Measurements from ENCODE around the gene ELOF1. TPM values are rescaled to one million over a fixed set of nuclear protein-coding genes. Genes with fewer than 3 reads are reported as not detected.

The ELOF1 gene
- total and polyA plus RNA-seq, 2 of the 4 experiments (the other 2 are of a cell fraction) = 62.4 to 96.8 TPM

- in situ Hi-C loops (cut with MboI; ENCODE audit: low sequenced_read_pairs) (no loop called here), dilution Hi-C loops (cut with HindIII; ENCODE audit: low sequenced_read_pairs, unreplicated experiment) (no loop called here), intact Hi-C loops (cut with micrococcal nuclease) (no loop called here)
- CTCF ChIA-PET = no interaction called here
- Histone ChIP-seq H3K4ac (ENCODE audit: low read depth, low read length) (no peak overlapping the region), H2BK5ac (ENCODE audit: low read depth, low read length, poor library complexity, severe bottlenecking) (no peak overlapping the region), H2BK15ac (ENCODE audit: low read depth, low read length) (no peak overlapping the region), H4K5ac (ENCODE audit: low read depth, low read length) (no peak overlapping the region), H4K8ac (ENCODE audit: low read depth in 2 of 2, low read length in 2 of 2) (no peak overlapping the region), H3K36me3 (ENCODE audit: control insufficient read depth, insufficient read depth, low read length) (peaks cover 24% of the 10 kb centered on the region), H3K23ac (ENCODE audit: low read depth, low read length) (no peak overlapping the region), H3K4me2 (ENCODE audit: low read depth, low read length) (no peak overlapping the region), H4K20me1 (ENCODE audit: insufficient read depth, low read length) (no peaks in the 10 kb centered on the region), H3K9ac (ENCODE audit: low read depth, low read length) (no peak overlapping the region), H3K56ac (ENCODE audit: extremely low read depth, insufficient read depth, low read length) (no peak overlapping the region), H3K27me3 (ENCODE audit: control insufficient read depth, insufficient read depth, low read length) (no peaks in the 10 kb centered on the region), H3K14ac (replicated peaks; ENCODE audit: low read depth, low read length) (no peak overlapping the region), H3K4me1 (ENCODE audit: control insufficient read depth, insufficient read depth, low read length) (no peaks in the 10 kb centered on the region), H3K27ac (ENCODE audit: insufficient read depth, low read length) (no peak overlapping the region), H2BK120ac (ENCODE audit: low read depth, low read length) (no peak overlapping the region), H2AK9ac (replicated peaks; ENCODE audit: low read depth, low read length, poor library complexity) (no peak overlapping the region), H3K4me3 (ENCODE audit: insufficient read depth, low read depth, low read length) (no peak overlapping the region), H3K79me1 (ENCODE audit: low read depth in 1 of 2, low read length in 2 of 2) (no peaks in the 10 kb centered on the region), H3K9me1 (ENCODE audit: insufficient read depth, low read length) (no peaks in the 10 kb centered on the region), H2AK5ac (ENCODE audit: low read depth, low read length) (no peak overlapping the region), H2AFZ (replicated peaks; ENCODE audit: low read length, poor library complexity) (no peak overlapping the region), H3K9me3 (ENCODE audit: control insufficient read depth, insufficient read depth, low read length) (no peaks in the 10 kb centered on the region), H3K18ac (ENCODE audit: low read depth, low read length) (no peak overlapping the region), H4K91ac (ENCODE audit: insufficient read depth, low read depth, low read length) (no peak overlapping the region), H2BK20ac (ENCODE audit: low read depth, low read length) (no peak overlapping the region)
- DNase-seq = no peak
- no peak for TF ChIP-seq RCOR1 (IDR thresholded peaks at IDR 0.05; ENCODE audit: insufficient replicate concordance, low read length)
- TF ChIP-seq MXI1 (IDR thresholded peaks at IDR 0.05; ENCODE audit: borderline replicate concordance, low read depth, low read length) = no peak
- no peak for TF ChIP-seq USF2 (IDR thresholded peaks at IDR 0.05; ENCODE audit: low read depth, low read length)
- TF ChIP-seq POLR2A (IDR thresholded peaks at IDR 0.05; ENCODE audit: low read depth, low read length) = no peak
- TF ChIP-seq ELK1 (IDR thresholded peaks at IDR 0.05; ENCODE audit: borderline replicate concordance, low read depth, low read length) = no peak
- TF ChIP-seq BHLHE40 (IDR thresholded peaks at IDR 0.05; ENCODE audit: low read depth, low read length) = no peak
- TF ChIP-seq CHD1 (IDR thresholded peaks at IDR 0.05; ENCODE audit: low read depth, low read length) = no peak
- no peak for TF ChIP-seq FOS (IDR thresholded peaks at IDR 0.05; ENCODE audit: low read depth, low read length)
- TF ChIP-seq, protein P1, sequence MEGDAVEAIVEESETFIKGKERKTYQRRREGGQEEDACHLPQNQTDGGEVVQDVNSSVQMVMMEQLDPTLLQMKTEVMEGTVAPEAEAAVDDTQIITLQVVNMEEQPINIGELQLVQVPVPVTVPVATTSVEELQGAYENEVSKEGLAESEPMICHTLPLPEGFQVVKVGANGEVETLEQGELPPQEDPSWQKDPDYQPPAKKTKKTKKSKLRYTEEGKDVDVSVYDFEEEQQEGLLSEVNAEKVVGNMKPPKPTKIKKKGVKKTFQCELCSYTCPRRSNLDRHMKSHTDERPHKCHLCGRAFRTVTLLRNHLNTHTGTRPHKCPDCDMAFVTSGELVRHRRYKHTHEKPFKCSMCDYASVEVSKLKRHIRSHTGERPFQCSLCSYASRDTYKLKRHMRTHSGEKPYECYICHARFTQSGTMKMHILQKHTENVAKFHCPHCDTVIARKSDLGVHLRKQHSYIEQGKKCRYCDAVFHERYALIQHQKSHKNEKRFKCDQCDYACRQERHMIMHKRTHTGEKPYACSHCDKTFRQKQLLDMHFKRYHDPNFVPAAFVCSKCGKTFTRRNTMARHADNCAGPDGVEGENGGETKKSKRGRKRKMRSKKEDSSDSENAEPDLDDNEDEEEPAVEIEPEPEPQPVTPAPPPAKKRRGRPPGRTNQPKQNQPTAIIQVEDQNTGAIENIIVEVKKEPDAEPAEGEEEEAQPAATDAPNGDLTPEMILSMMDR (conservative IDR thresholded peaks at IDR 0.05; ENCODE audit: low read depth, low read length) = no peak
- no peak for TF ChIP-seq MAZ (IDR thresholded peaks at IDR 0.05; ENCODE audit: borderline replicate concordance, low read depth, low read length)
- TF ChIP-seq RAD21 (IDR thresholded peaks at IDR 0.05; ENCODE audit: low read length) = no peak
- TF ChIP-seq NFE2L2 (IDR thresholded peaks at IDR 0.05; ENCODE audit: low read depth, low read length) = no peak
- TF ChIP-seq CEBPB (IDR thresholded peaks at IDR 0.05; ENCODE audit: low read depth, low read length) = no peak
- TF ChIP-seq SMC3 (IDR thresholded peaks at IDR 0.05; ENCODE audit: low read depth, low read length) = no peak
- no peak for TF ChIP-seq MAFK (IDR thresholded peaks at IDR 0.05; ENCODE audit: low read depth, low read length)
- TF ChIP-seq RFX5 (IDR thresholded peaks at IDR 0.05; ENCODE audit: low read depth, low read length) = no peak
- WGBS, 2 experiments (ENCODE audit: extremely low coverage in 2 of 2, insufficient read length in 1 of 2) = 93% methylated on average over 13 of the region's 20 CpGs; no CpG with 5 or more reads in 1 of the 2 experiments
- no peak for ATAC-seq (ENCODE audit: low read depth)
- POLR2A ChIA-PET (ENCODE audit: unreplicated experiment) = no interaction called here
- no TSS peak for BruUV-seq (replicated peaks)
Measured at GRCh38 chr19:11513946-11514345, 45.1 kb downstream of the ELOF1 start.
